ENCODE measurements around the gene FRMD4A.
"Not testable (repeated sequence)": the region's sequence is repeated elsewhere in the genome, so short reads cannot be mapped to it uniquely, and the experiment has no call there.

Gene FRMD4A

GRCh38 chr10:13973742-13974141, 357.0 kb downstream of the FRMD4A start:
- no peak for DNase-seq

- no peak for DNase-seq
These were observed 358.1 kb downstream of the FRMD4A start for GRCh38 chr10:13972609-13973008.

- peak in 3 of 14 donors; percentile 11 to 23 (median 21) for DNase-seq
These were observed 358.9 kb downstream of the FRMD4A start for GRCh38 chr10:13971601-13972475.

DNA sequence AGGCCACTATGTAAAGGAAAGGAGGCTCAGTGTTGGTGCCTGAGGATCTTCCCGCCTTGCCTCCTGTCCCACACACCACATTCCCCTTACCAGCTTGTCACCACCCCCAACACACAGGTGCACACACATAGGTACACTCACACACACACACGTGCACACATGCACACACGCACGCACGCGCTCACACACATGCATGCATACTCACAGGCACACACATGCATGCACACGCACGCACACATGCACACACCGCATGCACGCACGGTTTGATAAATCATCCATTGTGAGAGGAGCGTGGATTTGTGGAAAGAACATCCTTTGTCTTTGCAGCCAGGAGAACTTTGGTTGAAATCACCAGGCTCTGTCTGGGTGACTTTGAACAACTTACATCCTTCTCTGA, 359.8 kb downstream of the FRMD4A start:
- DNase-seq, result no peak

DNA sequence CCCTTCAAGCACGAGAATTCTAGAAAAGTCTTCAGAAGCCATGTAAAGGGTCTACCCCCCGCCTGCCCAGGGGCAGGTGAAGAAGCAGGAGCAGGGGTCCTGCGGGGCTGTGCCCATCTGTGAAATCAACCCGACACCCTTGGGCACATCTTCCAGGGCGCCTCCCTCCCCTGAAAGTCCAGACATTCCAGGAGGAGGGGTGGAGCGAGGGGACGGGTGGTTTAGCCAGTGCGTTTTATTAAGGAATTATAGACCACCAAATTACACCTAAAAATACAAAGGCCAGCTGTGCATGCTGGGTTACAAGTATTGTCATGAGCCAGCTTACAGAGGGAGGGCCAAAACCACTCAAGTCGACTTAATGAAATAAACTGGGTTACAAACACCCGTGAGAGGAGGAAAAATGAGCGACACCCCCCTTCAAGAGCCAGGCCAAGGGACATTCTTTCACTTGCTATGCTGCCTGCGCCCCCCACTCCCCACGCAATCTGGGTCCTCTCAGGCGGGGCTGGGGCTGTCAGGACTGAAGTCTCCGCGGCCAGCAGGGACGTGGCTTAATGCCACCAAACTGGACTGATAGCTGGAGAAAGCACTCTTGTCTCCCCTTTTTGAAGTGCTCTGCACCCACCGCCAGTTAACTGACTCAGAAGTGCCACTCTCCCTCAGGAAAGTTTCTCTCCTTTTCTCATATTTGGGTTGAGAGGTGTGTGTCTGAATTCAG, 360.3 kb downstream of the FRMD4A start:
- DNase-seq, result no peak

- DNase-seq, result no peak
These were observed 361.0 kb downstream of the FRMD4A start for GRCh38 chr10:13969792-13970140.

DNA sequence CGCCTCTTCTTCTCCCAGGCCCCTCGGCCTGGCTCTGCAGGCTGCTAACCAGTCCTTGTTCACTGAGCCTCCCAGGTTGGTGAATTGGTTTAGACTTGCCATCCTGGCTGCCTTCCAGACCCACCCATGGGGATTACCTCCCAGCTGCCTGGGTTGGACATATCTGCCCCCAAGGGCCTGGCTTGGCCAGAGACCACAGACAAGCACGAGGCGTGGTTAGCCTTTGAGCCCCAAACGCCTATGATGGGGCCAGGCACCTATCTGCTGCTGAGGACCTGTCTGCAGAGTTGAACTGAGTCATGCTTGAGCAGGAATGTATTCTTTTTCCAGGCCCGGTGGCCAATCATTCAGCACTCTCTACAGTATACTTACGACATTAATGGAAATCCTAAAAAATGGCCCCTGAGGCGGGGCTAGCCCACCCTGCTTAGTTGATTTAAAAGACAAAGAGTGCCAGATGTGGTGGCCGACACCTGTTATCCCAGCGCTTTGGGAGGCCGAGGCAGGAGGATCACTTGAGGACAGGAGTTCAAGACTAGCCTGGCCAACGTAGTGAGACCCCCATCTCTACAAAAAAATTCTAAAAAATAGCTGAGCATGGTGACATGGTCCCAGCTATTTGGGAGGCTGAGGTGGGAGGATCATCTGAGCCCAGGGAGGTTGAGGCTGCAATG, 361.5 kb downstream of the FRMD4A start:
- DNase-seq, result no peak

GRCh38 chr10:13961853-13962252, 368.9 kb downstream of the FRMD4A start:
- no peak for DNase-seq

DNA sequence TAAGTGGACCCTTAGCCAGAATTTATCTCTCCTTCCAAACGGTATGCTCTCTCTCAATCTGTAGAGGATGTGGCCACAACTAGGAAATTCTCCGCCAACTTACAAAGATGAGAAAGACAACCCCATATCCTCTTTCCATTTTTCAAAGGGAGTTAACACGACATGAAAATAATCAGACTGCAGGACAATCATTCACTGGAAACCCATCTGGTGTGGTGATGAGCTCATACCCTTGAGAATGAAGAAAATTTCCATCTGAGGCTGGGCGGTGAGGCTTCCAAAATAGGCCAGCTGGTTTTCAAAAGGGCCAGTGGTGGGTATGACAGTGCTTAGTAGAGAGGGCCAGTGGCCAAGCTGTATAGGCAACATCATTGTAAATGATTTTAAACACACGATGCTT, 369.6 kb downstream of the FRMD4A start:
- no peak for DNase-seq

DNA sequence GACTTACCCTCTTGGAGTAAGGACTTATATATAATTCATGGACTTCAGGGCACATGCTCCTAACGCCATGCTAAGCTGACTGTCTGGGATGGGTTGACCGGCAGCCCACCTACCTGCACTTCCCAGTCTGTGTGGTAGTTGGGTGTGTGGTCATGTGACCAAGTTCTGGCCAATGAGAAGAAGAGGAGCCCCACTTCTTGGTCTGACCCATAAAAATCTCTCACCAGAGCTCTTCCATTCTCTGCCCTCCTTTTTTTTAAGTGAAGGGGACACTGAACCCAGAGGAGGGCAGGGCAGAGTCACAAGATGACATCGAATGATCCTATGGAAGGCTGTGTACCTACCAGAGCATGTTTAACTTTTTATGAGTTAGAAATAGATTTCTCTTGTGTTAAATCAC, 370.1 kb downstream of the FRMD4A start:
- DNase-seq, result no peak

GRCh38 chr10:13959443-13960359, 371.0 kb downstream of the FRMD4A start:
- peak in 1 of 14 donors; percentile 33 for DNase-seq

DNA sequence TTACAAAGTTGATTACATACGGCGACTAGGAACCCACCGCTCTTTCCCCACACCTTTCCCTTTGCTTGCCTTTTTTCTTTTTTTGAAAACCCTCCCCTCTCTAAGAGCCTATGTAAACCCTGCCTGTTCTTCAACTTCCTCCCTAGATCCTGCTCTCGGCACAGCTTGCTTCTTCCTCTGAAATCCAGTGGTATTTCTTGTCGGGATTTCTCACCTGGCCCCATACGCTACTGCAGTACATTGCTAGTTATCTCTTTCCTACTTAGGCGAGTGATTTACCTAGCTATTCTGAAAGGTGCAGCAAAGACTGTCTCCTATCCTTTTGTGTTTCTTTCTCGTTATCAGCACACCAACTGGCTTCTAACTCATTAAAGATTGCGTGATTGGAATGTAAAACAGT, 372.9 kb downstream of the FRMD4A start:
- no peak for DNase-seq

- DNase-seq, result peak in 3 of 14 donors; percentile 11 to 28 (median 21)
These were observed 373.9 kb downstream of the FRMD4A start for GRCh38 chr10:13956826-13957225.

DNA sequence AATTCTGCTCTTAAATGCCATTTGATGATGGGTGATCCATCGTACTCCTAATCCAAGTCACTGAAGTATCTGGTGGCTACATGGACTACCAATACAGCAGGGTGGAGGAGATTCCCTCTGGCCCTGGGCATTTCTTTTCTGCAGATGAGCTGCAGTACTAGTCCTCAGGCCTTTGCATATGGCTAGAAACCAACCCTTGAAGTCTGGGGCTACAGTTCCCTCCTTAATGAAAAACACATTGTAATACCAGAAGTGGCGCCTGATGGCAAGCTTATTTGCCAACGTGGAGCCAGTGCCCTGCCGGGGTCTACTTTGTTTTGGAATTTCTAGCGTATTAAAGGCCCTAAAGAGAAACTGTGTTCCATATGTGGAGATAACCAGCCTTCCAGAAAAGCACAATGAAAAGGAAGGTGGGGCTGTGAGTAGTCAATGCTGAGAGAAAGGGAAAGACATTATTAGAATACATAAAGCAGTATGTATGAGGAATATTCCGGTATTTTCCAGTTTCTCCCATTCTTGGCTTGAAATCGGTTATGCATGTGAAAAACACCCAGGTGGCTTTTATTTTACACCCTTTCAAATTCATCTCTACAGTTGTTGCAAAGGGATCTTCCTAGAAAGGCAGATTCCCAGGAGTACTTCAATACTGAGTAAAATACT, 375.2 kb downstream of the FRMD4A start:
- no peak for DNase-seq

DNA sequence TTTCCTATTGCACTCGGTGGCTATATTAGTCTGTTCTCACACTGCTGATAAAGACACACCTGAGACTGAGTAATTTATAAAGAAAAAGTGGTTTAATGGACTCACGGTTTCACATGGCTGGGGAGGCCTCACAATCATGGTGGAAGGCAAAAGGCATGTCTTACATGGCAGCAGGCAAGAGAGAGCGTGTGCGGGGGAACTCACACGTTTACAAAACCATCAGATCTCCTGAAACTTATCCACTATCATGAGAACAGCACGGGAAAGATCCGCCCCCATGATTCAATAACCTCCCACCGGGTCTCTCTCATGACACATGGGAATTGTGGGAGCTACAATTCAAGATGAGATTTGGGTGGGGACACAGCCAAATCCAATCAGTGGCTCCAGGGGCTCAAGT, 376.5 kb downstream of the FRMD4A start:
- DNase-seq, result not testable (repeated sequence)

DNA sequence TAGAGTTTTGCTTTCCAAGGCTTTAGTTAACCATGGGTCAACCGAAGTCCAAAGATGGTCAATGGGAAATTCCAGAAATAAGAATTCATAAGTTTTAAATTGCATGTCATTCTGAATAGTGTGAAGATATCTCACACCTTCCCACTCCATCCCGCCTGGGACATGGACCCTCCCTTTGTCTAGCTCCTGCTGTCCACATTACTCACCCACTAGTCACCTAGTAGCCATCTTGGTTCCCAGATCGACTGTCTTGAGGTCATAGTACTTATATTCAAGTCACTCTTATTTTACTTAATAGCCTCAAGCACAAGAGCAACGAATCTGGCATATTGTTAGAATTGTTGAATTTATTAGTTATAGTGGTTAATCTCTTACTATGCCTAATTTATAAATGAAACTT, 377.4 kb downstream of the FRMD4A start:
- DNase-seq, result no peak

DNA sequence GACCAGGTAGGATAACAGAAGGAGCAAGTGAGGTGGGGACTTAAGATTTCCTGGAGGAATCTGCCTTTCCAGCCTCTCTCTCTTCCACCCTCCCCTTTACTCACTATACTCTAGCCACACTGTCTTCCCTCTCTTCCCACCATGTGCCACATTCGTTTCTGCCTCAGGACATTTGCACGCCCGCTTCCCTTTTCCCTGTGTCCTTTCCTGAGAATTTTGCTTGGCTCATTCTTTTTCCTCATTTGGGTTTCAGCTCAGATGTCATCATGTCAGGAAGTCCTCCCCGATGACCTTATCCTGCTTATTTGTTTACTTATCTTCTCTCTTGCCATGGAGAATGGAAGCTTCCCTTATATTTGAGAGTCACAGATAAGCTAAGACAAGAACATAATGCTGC, 380.2 kb downstream of the FRMD4A start:
- no peak for DNase-seq

DNA sequence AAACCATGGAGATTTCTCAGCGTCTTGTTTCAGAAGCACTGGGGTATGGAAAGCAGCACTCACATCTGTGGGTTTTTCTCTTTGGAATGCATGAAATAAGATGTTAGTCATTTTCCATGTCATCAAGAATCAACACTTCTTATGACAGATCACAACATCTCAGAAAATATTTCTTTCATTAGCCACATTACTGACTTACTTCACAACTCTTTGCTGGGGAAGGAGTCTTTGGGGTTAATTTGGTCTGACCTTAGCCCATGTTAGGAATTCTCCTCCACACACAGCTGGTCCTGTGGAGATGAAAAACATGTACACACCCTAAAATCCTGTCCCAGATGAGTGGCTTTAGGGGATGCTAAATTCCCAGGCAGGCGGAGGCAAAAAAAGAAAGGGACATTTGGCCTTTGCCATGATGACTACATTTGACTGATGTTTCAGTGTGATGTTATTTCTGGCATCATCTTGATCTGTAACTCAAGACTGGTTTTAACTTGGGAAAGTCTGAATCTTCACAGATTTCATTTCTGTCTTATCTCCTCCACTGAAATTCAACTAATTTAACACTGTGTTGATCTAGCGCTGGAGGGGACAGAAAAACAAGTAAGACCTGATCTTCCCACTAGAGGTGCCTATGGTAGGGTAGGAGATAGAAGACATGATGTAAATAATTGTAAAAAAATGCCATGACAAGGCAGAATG, 380.7 kb downstream of the FRMD4A start:
- no peak for DNase-seq

GRCh38 chr10:13946209-13946460, 384.6 kb downstream of the FRMD4A start:
- no peak for DNase-seq

DNA sequence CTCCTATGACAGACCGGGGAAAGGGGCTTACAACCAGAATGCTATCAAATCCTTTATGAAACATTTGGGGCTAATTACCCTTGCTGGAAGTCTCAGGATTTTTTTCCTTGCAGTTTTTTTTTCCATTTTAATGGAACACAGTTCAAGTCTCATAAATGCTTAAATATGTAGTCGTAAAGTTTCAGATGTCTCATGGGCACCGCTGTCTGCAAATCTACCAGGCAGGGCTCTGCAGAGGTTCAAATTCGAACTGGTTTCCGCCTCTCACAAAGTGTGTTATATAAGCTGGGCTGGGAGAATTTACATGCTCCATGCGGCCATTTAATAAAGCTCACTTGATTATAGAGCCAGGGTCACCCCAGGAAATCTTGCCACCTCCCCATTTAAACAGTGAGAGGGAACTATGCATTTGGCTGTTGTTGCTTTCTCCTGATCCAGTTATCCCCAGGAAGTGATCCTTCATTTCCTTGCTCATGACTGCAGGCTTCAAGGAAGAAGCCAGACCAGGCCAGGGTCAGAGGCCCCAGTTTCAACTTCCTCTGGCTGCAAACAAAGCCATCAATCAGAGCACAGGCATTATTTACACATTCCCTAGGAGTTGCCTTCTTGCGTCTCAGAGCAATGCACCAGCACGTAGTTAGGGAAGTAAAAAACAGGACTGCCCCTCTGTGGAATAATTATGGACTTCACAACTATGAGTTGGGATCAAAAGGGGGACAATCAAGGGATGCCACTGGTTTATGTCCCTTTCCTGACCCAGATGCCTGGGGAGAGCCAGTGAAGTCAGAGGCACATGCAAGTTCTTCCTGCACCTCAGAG, 385.1 kb downstream of the FRMD4A start:
- DNase-seq, result peak in 3 of 14 donors; percentile 6 to 18 (median 10)
